ENCODE measurements around the gene ASTN1.

Gene ASTN1

GRCh38 chr1:176852124-176852523, 312.4 kb downstream of the ASTN1 start:
- Histone ChIP-seq H3K36me3 (ENCODE audit: control insufficient read depth in 2 of 2, insufficient read depth in 2 of 2, low read length in 2 of 2) (no peaks in the 10 kb centered on the region), H3K9me3 (ENCODE audit: control insufficient read depth in 2 of 2, low read length in 2 of 2) (no peaks in the 10 kb centered on the region), H3K27ac (ENCODE audit: low read depth in 2 of 2, low read length in 2 of 2) (no peak overlapping the region), H3K4me1 (ENCODE audit: control insufficient read depth in 2 of 2, insufficient read depth in 2 of 2, low read length in 2 of 2) (no peaks in the 10 kb centered on the region), H3K4me3 (ENCODE audit: low read length in 2 of 2) (no peak overlapping the region), H3K9ac (ENCODE audit: low read depth in 1 of 2, low read length in 2 of 2) (no peak overlapping the region), H3K27me3 (ENCODE audit: control insufficient read depth in 2 of 2, insufficient read depth in 2 of 2, low read length in 2 of 2) (no peaks in the 10 kb centered on the region)

- Histone ChIP-seq H3K4me3 (ENCODE audit: low read length in 2 of 2) (no peak overlapping the region), H3K4me1 (ENCODE audit: control insufficient read depth in 2 of 2, insufficient read depth in 2 of 2, low read length in 2 of 2) (no peaks in the 10 kb centered on the region), H3K27me3 (ENCODE audit: control insufficient read depth in 2 of 2, insufficient read depth in 2 of 2, low read length in 2 of 2) (no peaks in the 10 kb centered on the region), H3K27ac (ENCODE audit: low read depth in 2 of 2, low read length in 2 of 2) (no peak overlapping the region), H3K36me3 (ENCODE audit: control insufficient read depth in 2 of 2, insufficient read depth in 2 of 2, low read length in 2 of 2) (no peaks in the 10 kb centered on the region), H3K9me3 (ENCODE audit: control insufficient read depth in 2 of 2, low read length in 2 of 2) (no peaks in the 10 kb centered on the region), H3K9ac (ENCODE audit: low read depth in 1 of 2, low read length in 2 of 2) (no peak overlapping the region)
Observed at GRCh38 chr1:176850871-176851270, 313.6 kb downstream of the ASTN1 start.

GRCh38 chr1:176849281-176849680, 315.2 kb downstream of the ASTN1 start:
- no peak overlapping the region for H3K4me3 ChIP-seq (ENCODE audit: low read length in 2 of 2)
- no peaks in the 10 kb centered on the region for H3K36me3 ChIP-seq (ENCODE audit: control insufficient read depth in 2 of 2, insufficient read depth in 2 of 2, low read length in 2 of 2)
- H3K4me1 ChIP-seq (ENCODE audit: control insufficient read depth in 2 of 2, insufficient read depth in 2 of 2, low read length in 2 of 2), result no peaks in the 10 kb centered on the region
- H3K9me3 ChIP-seq (ENCODE audit: control insufficient read depth in 2 of 2, low read length in 2 of 2), result no peaks in the 10 kb centered on the region
- H3K9ac ChIP-seq (ENCODE audit: low read depth in 1 of 2, low read length in 2 of 2), result no peak overlapping the region
- no peak overlapping the region for H3K27ac ChIP-seq (ENCODE audit: low read depth in 2 of 2, low read length in 2 of 2)
- H3K27me3 ChIP-seq (ENCODE audit: control insufficient read depth in 2 of 2, insufficient read depth in 2 of 2, low read length in 2 of 2), result no peaks in the 10 kb centered on the region

GRCh38 chr1:176847052-176847451, 317.5 kb downstream of the ASTN1 start:
- H3K27ac ChIP-seq (ENCODE audit: low read depth in 2 of 2, low read length in 2 of 2), result no peak overlapping the region
- no peak overlapping the region for H3K4me3 ChIP-seq (ENCODE audit: low read length in 2 of 2)
- no peaks in the 10 kb centered on the region for H3K4me1 ChIP-seq (ENCODE audit: control insufficient read depth in 2 of 2, insufficient read depth in 2 of 2, low read length in 2 of 2)
- H3K9ac ChIP-seq (ENCODE audit: low read depth in 1 of 2, low read length in 2 of 2), result no peak overlapping the region
- H3K9me3 ChIP-seq (ENCODE audit: control insufficient read depth in 2 of 2, low read length in 2 of 2), result no peaks in the 10 kb centered on the region
- H3K36me3 ChIP-seq (ENCODE audit: control insufficient read depth in 2 of 2, insufficient read depth in 2 of 2, low read length in 2 of 2), result no peaks in the 10 kb centered on the region
- no peaks in the 10 kb centered on the region for H3K27me3 ChIP-seq (ENCODE audit: control insufficient read depth in 2 of 2, insufficient read depth in 2 of 2, low read length in 2 of 2)

GRCh38 chr1:176843352-176844297, 320.9 kb downstream of the ASTN1 start:
- Histone ChIP-seq H3K27me3 (ENCODE audit: control insufficient read depth in 2 of 2, insufficient read depth in 2 of 2, low read length in 2 of 2) (no peaks in the 10 kb centered on the region), H3K9ac (ENCODE audit: low read depth in 1 of 2, low read length in 2 of 2) (no peak overlapping the region), H3K27ac (ENCODE audit: low read depth in 2 of 2, low read length in 2 of 2) (no peak overlapping the region), H3K36me3 (ENCODE audit: control insufficient read depth in 2 of 2, insufficient read depth in 2 of 2, low read length in 2 of 2) (no peaks in the 10 kb centered on the region), H3K4me3 (ENCODE audit: low read length in 2 of 2) (no peak overlapping the region), H3K4me1 (ENCODE audit: control insufficient read depth in 2 of 2, insufficient read depth in 2 of 2, low read length in 2 of 2) (no peaks in the 10 kb centered on the region), H3K9me3 (ENCODE audit: control insufficient read depth in 2 of 2, low read length in 2 of 2) (no peaks in the 10 kb centered on the region)

GRCh38 chr1:176841238-176841637, 323.3 kb downstream of the ASTN1 start:
- no peak overlapping the region for H3K27ac ChIP-seq (ENCODE audit: low read depth in 2 of 2, low read length in 2 of 2)
- no peaks in the 10 kb centered on the region for H3K9me3 ChIP-seq (ENCODE audit: control insufficient read depth in 2 of 2, low read length in 2 of 2)
- H3K4me1 ChIP-seq (ENCODE audit: control insufficient read depth in 2 of 2, insufficient read depth in 2 of 2, low read length in 2 of 2), result no peaks in the 10 kb centered on the region
- no peak overlapping the region for H3K4me3 ChIP-seq (ENCODE audit: low read length in 2 of 2)
- no peaks in the 10 kb centered on the region for H3K36me3 ChIP-seq (ENCODE audit: control insufficient read depth in 2 of 2, insufficient read depth in 2 of 2, low read length in 2 of 2)
- H3K27me3 ChIP-seq (ENCODE audit: control insufficient read depth in 2 of 2, insufficient read depth in 2 of 2, low read length in 2 of 2), result no peaks in the 10 kb centered on the region
- no peak overlapping the region for H3K9ac ChIP-seq (ENCODE audit: low read depth in 1 of 2, low read length in 2 of 2)

GRCh38 chr1:176839216-176839615, 325.3 kb downstream of the ASTN1 start:
- H3K27ac ChIP-seq (ENCODE audit: low read depth in 2 of 2, low read length in 2 of 2), result no peak overlapping the region

GRCh38 chr1:176838276-176838995, 326.1 kb downstream of the ASTN1 start:
- no peak overlapping the region for H3K9ac ChIP-seq (ENCODE audit: low read depth in 1 of 2, low read length in 2 of 2)
- no peaks in the 10 kb centered on the region for H3K4me1 ChIP-seq (ENCODE audit: control insufficient read depth in 2 of 2, insufficient read depth in 2 of 2, low read length in 2 of 2)
- no peak overlapping the region for H3K27ac ChIP-seq (ENCODE audit: low read depth in 2 of 2, low read length in 2 of 2)
- H3K27me3 ChIP-seq (ENCODE audit: control insufficient read depth in 2 of 2, insufficient read depth in 2 of 2, low read length in 2 of 2), result no peaks in the 10 kb centered on the region
- H3K4me3 ChIP-seq (ENCODE audit: low read length in 2 of 2), result no peak overlapping the region
- H3K36me3 ChIP-seq (ENCODE audit: control insufficient read depth in 2 of 2, insufficient read depth in 2 of 2, low read length in 2 of 2), result no peaks in the 10 kb centered on the region
- no peaks in the 10 kb centered on the region for H3K9me3 ChIP-seq (ENCODE audit: control insufficient read depth in 2 of 2, low read length in 2 of 2)

More at GRCh38 chr1:176839216-176839615, 325.3 kb downstream of the ASTN1 start:
- Histone ChIP-seq H3K9me3 (ENCODE audit: control insufficient read depth in 2 of 2, low read length in 2 of 2) (no peaks in the 10 kb centered on the region), H3K9ac (ENCODE audit: low read depth in 1 of 2, low read length in 2 of 2) (no peak overlapping the region), H3K36me3 (ENCODE audit: control insufficient read depth in 2 of 2, insufficient read depth in 2 of 2, low read length in 2 of 2) (no peaks in the 10 kb centered on the region), H3K27me3 (ENCODE audit: control insufficient read depth in 2 of 2, insufficient read depth in 2 of 2, low read length in 2 of 2) (no peaks in the 10 kb centered on the region), H3K4me1 (ENCODE audit: control insufficient read depth in 2 of 2, insufficient read depth in 2 of 2, low read length in 2 of 2) (no peaks in the 10 kb centered on the region), H3K4me3 (ENCODE audit: low read length in 2 of 2) (no peak overlapping the region)

- Histone ChIP-seq H3K27me3 (ENCODE audit: control insufficient read depth in 2 of 2, insufficient read depth in 2 of 2, low read length in 2 of 2) (no peaks in the 10 kb centered on the region), H3K4me1 (ENCODE audit: control insufficient read depth in 2 of 2, insufficient read depth in 2 of 2, low read length in 2 of 2) (no peaks in the 10 kb centered on the region), H3K36me3 (ENCODE audit: control insufficient read depth in 2 of 2, insufficient read depth in 2 of 2, low read length in 2 of 2) (no peaks in the 10 kb centered on the region), H3K9ac (ENCODE audit: low read depth in 1 of 2, low read length in 2 of 2) (no peak overlapping the region), H3K27ac (ENCODE audit: low read depth in 2 of 2, low read length in 2 of 2) (no peak overlapping the region), H3K9me3 (ENCODE audit: control insufficient read depth in 2 of 2, low read length in 2 of 2) (no peaks in the 10 kb centered on the region), H3K4me3 (ENCODE audit: low read length in 2 of 2) (no peak overlapping the region)
Observed at GRCh38 chr1:176837708-176838107, 326.8 kb downstream of the ASTN1 start.

- no peaks in the 10 kb centered on the region for H3K9me3 ChIP-seq (ENCODE audit: control insufficient read depth in 2 of 2, low read length in 2 of 2)
- no peaks in the 10 kb centered on the region for H3K36me3 ChIP-seq (ENCODE audit: control insufficient read depth in 2 of 2, insufficient read depth in 2 of 2, low read length in 2 of 2)
- H3K4me3 ChIP-seq (ENCODE audit: low read length in 2 of 2), result no peak overlapping the region
- no peaks in the 10 kb centered on the region for H3K4me1 ChIP-seq (ENCODE audit: control insufficient read depth in 2 of 2, insufficient read depth in 2 of 2, low read length in 2 of 2)
- no peak overlapping the region for H3K27ac ChIP-seq (ENCODE audit: low read depth in 2 of 2, low read length in 2 of 2)
- H3K9ac ChIP-seq (ENCODE audit: low read depth in 1 of 2, low read length in 2 of 2), result no peak overlapping the region
- no peaks in the 10 kb centered on the region for H3K27me3 ChIP-seq (ENCODE audit: control insufficient read depth in 2 of 2, insufficient read depth in 2 of 2, low read length in 2 of 2)
Observed at GRCh38 chr1:176831150-176831549, 333.4 kb downstream of the ASTN1 start.

Measured in mucosa of rectum (tissue), 2 donors.